OCI-LY1 (cell line): Measurements from ENCODE around the gene MLPH.

Source experiments
- H2AFZ ChIP-seq: fragments of 200-600 bp; sonication (generic), shearing (Covaris generic); 2 replicates; pipeline ENCODE4 v1.6.0; 2014; ENCODE audit warnings: antibody characterized with exemption, mild to moderate bottlenecking, low read length
- H3F3A ChIP-seq: fragments of 200-600 bp; sonication (generic), shearing (Covaris generic); 2 replicates; pipeline ENCODE4 v1.6.0; 2014; ENCODE audit warnings: mild to moderate bottlenecking, antibody characterized with exemption, low read length, moderate library complexity; ENCODE audit not compliant: insufficient read depth
- H3K27ac ChIP-seq: fragments of 200-600 bp; sonication (generic); 2 replicates; pipeline ENCODE4 v1.5.1; 2014; ENCODE audit warnings: low read length, mixed run types, mild to moderate bottlenecking, low read depth; ENCODE audit not compliant: poor library complexity, severe bottlenecking
- H3K27me3 ChIP-seq: fragments of 200-600 bp; sonication (generic); 2 replicates; pipeline ENCODE4 v1.6.0; 2014; ENCODE audit warnings: antibody characterized with exemption, mild to moderate bottlenecking, low read length, moderate library complexity; ENCODE audit not compliant: insufficient read depth
- H3K36me3 ChIP-seq: fragments of 200-600 bp; sonication (generic); 2 replicates; pipeline ENCODE4 v1.6.1; 2014; ENCODE audit warnings: mild to moderate bottlenecking, antibody characterized with exemption, low read length, moderate library complexity, mixed read lengths; ENCODE audit not compliant: insufficient read depth
- H3K4me1 ChIP-seq: fragments of 200-600 bp; sonication (generic); 2 replicates; pipeline ENCODE4 v1.5.1; 2014; ENCODE audit warnings: mild to moderate bottlenecking, low read length, moderate library complexity; ENCODE audit not compliant: insufficient read depth, severe bottlenecking
- H3K4me2 ChIP-seq: fragments of 200-600 bp; sonication (generic), shearing (Covaris generic); 2 replicates; pipeline ENCODE4 v1.6.1; 2014; ENCODE audit warnings: low read length
- H3K4me3 ChIP-seq: fragments of 200-600 bp; sonication (generic); 2 replicates; pipeline ENCODE4 v1.5.1; 2014; ENCODE audit warnings: low read length, low read depth, mild to moderate bottlenecking, mixed read lengths; ENCODE audit not compliant: poor library complexity, severe bottlenecking
- H3K79me2 ChIP-seq: fragments of 200-600 bp; shearing (Covaris generic); 2 replicates; pipeline ENCODE4 v1.6.1; 2016; ENCODE audit warnings: mixed run types, low read length, mixed read lengths; ENCODE audit not compliant: insufficient read depth
- H3K9ac ChIP-seq: fragments of 200-600 bp; sonication (generic), shearing (Covaris generic); 2 replicates; pipeline ENCODE4 v1.6.1; 2014; ENCODE audit warnings: mild to moderate bottlenecking, low read length, mixed read lengths
- H3K9me2 ChIP-seq: fragments of 200-600 bp; sonication (generic), shearing (Covaris generic); 2 replicates; pipeline ENCODE4 v1.6.1; 2014; ENCODE audit warnings: low read depth, mild to moderate bottlenecking, low read length, mixed read lengths
- H3K9me3 ChIP-seq: fragments of 200-600 bp; shearing (Covaris generic); 2 replicates; pipeline ENCODE4 v1.6.1; 2014; ENCODE audit warnings: low read length, mixed read lengths
- H4K20me1 ChIP-seq: fragments of 200-600 bp; sonication (generic), shearing (Covaris generic); 2 replicates; pipeline ENCODE4 v1.6.0; 2016; ENCODE audit warnings: mild to moderate bottlenecking, low read length; ENCODE audit not compliant: insufficient read depth
- EZH2 ChIP-seq: fragments of 200-600 bp; sonication (generic), shearing (Covaris generic); IDR thresholded peaks from 2 replicates; pipeline ENCODE4 v1.8.0; 2017; ENCODE audit warnings: borderline replicate concordance, mixed run types, mild to moderate bottlenecking, antibody characterized with exemption, low read length, moderate library complexity, mixed read lengths
- TF ChIP-seq, protein P1 (sequence below): fragments of 200-600 bp; sonication (generic), shearing (Covaris generic); IDR thresholded peaks from 2 replicates; pipeline ENCODE4 v1.5.1; 2017; ENCODE audit warnings: mild to moderate bottlenecking, antibody characterized with exemption, low read length, moderate library complexity, mixed read lengths

MLPH gene

DNA sequence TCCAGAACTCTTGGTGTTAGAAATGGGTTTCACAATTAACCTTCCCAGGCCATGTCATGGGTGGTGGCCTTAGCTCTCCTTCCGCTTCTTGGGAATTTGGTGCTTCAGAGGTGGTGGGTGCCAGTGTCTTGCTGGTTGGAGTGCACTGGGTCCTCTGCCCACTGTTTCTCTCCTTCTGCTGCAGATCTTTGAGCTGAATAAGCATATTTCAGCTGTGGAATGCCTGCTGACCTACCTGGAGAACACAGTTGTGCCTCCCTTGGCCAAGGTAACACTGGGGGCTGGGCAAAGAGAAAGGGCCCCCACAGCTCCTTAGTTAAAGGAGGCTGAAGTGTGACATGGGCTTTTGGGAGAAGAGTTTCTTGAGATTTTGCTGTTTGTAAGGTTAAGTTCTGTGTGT is 47.3 kb downstream of the MLPH start:
- H2AFZ ChIP-seq = no peak overlapping the region
- H4K20me1 ChIP-seq = no peaks in the 10 kb centered on the region
- H3K4me3 ChIP-seq = no peak overlapping the region
- TF ChIP-seq EZH2 = no peak
- TF ChIP-seq, protein P1, sequence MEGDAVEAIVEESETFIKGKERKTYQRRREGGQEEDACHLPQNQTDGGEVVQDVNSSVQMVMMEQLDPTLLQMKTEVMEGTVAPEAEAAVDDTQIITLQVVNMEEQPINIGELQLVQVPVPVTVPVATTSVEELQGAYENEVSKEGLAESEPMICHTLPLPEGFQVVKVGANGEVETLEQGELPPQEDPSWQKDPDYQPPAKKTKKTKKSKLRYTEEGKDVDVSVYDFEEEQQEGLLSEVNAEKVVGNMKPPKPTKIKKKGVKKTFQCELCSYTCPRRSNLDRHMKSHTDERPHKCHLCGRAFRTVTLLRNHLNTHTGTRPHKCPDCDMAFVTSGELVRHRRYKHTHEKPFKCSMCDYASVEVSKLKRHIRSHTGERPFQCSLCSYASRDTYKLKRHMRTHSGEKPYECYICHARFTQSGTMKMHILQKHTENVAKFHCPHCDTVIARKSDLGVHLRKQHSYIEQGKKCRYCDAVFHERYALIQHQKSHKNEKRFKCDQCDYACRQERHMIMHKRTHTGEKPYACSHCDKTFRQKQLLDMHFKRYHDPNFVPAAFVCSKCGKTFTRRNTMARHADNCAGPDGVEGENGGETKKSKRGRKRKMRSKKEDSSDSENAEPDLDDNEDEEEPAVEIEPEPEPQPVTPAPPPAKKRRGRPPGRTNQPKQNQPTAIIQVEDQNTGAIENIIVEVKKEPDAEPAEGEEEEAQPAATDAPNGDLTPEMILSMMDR = no peak
- no peaks in the 10 kb centered on the region for H3K36me3 ChIP-seq
- H3K4me2 ChIP-seq = no peak overlapping the region
- H3F3A ChIP-seq = no peaks in the 10 kb centered on the region
- no peak overlapping the region for H3K9ac ChIP-seq
- no peak overlapping the region for H3K27ac ChIP-seq
- peaks cover 12% of the 10 kb centered on the region; the same call in 1 of the 2 replicates for H3K27me3 ChIP-seq
- no peaks in the 10 kb centered on the region for H3K79me2 ChIP-seq
- no peaks in the 10 kb centered on the region for H3K4me1 ChIP-seq
- no peaks in the 10 kb centered on the region for H3K9me3 ChIP-seq
- H3K9me2 ChIP-seq = no peaks in the 10 kb centered on the region

DNA sequence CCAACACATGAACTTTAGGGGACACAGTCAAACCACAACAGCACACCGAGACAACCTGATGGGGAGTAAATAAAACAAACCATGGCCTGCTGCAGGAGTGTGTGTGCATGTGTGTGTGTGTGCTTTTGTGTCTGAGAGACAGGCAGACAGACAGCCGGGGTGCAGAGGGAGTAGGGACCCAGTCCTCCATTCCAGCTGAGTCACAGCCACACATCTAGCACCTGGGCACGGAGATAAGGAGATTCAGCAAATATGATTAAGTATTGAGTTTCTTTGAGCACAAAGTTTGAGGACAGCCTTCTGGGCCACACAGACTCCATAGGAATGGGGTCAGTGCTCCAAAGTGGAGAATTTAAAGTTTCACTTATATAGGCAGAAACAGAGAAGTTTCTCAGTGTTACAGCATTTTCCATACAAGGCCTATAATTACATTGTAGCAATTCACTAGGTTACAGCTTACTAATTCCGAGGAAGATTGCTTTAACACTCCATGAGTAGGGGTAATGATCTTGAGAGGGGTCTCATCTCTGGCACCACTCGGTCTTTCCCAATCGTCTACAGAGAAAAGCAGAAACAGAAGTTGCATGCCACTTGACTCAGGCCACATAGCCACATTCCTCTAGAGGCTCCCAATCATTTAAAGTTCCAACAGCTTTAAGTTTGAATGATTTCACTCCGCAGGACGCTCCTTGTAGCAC is 48.5 kb downstream of the MLPH start:
- Histone ChIP-seq H3K27ac (no peak overlapping the region), H3K79me2 (no peaks in the 10 kb centered on the region), H3K36me3 (no peaks in the 10 kb centered on the region)

DNA sequence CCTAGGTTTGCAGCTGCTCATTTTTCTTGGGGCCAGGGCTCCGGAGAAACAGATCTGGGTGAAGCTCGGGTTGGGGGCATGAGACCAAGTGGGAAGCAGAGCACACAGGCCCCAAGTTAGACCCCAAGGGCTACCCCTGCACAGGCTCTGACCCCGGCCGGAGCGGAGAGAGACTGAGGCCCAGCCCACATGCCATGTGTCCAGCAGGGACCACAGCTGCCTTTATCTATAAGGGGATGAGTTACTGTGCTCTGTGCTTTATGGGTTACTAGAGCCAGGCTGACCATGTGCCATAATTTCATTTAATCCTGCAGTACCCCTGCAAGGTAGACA is 49.0 kb downstream of the MLPH start:
- Histone ChIP-seq H3K27ac (no peak overlapping the region), H3K36me3 (no peaks in the 10 kb centered on the region), H3K9me2 (no peaks in the 10 kb centered on the region), H3K4me2 (no peak overlapping the region), H3K4me3 (no peak overlapping the region), H3K4me1 (no peaks in the 10 kb centered on the region), H3K9ac (no peak overlapping the region), H3K27me3 (peaks cover 12% of the 10 kb centered on the region; the same call in 1 of the 2 replicates), H3K79me2 (no peaks in the 10 kb centered on the region), H2AFZ (no peak overlapping the region), H4K20me1 (no peaks in the 10 kb centered on the region), H3K9me3 (no peaks in the 10 kb centered on the region), H3F3A (no peaks in the 10 kb centered on the region)
- no peak for TF ChIP-seq EZH2
- TF ChIP-seq, protein P1 = no peak

More for the DNA sequence above, 48.5 kb downstream of the MLPH start:
- H3K9me3 ChIP-seq = no peaks in the 10 kb centered on the region
- no peaks in the 10 kb centered on the region for H4K20me1 ChIP-seq
- no peak overlapping the region for H3K4me2 ChIP-seq
- no peak overlapping the region for H2AFZ ChIP-seq
- peaks cover 12% of the 10 kb centered on the region; the same call in 1 of the 2 replicates for H3K27me3 ChIP-seq
- no peaks in the 10 kb centered on the region for H3K4me1 ChIP-seq
- H3K9ac ChIP-seq = no peak overlapping the region
- H3K9me2 ChIP-seq = no peaks in the 10 kb centered on the region
- H3K4me3 ChIP-seq = no peak overlapping the region
- H3F3A ChIP-seq = no peaks in the 10 kb centered on the region
- TF ChIP-seq EZH2 = no peak
- TF ChIP-seq, protein P1 = no peak
